ENCODE measurements around the gene ZYG11A.
"Not testable (repeated sequence)": the region's sequence is repeated elsewhere in the genome, so short reads cannot be mapped to it uniquely, and the experiment has no call there.

Gene ZYG11A

GRCh38 chr1:52842643-52843310, at the start of gene ZYG11A:
ZYG11A (plus strand) TSS chr1:52842760; CDS start chr1:52842884, 124 bp downstream.
- DNase-seq, result peak; percentile 44

DNA sequence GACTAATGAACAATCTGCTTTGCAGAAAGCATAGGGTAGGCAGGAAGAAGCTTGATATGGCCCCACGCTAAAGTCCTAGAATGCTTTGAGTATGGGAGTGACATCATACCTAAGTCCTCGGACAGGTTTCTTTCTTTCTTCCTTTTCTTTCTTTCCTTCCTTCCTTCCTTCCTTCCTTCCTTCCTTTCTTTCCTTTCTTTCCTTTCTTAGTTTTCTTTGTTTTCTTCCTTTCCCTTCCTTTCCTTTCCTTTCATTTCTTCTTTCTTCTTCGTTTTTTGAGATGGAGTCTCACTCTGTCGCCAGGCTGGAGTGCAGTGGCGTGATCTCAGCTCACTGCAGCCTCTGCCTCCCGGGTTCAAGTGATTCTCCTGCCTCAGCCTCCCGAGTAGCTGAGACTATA, 48.8 kb upstream of the ZYG11A start:
- not testable (repeated sequence) for DNase-seq

DNA sequence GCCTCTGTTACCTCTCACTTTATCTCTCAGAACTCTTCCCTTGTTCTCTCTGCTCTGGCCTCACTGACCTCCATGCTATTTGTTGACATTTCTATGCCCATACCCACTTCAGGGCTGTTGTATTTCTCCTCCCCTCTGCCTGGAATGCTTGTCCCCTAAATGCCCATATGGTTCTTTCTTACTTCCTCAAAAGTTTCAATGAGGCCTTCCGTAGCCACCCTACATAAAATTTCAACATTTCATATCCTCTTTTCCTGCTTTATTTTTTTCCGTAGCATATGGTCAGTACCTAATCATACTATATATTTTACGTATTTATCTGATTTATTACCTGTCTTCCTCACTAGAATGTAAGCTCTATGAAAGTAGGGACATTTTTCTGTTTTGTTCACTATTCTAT, 47.1 kb upstream of the ZYG11A start:
- DNase-seq, result no peak

DNA sequence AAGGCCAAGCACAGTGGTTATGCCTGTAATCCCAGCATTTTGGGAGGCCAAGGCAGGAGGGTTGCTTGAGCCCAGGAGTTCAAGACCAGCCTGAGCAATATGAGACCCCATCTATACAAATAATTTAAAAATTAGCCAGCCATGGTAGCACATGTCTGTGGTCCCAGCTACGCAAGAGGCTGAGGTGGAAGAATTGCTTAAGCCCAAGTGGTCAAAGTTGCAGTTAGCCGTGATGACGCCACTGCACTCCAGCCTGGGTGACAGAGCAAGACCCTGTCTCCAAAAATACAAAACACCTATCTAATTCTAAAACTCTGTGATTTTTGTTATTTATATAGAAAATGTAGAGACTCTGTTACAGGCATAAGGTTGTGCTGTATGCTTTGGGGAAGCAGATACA, 44.2 kb upstream of the ZYG11A start:
- no peak for DNase-seq

DNA sequence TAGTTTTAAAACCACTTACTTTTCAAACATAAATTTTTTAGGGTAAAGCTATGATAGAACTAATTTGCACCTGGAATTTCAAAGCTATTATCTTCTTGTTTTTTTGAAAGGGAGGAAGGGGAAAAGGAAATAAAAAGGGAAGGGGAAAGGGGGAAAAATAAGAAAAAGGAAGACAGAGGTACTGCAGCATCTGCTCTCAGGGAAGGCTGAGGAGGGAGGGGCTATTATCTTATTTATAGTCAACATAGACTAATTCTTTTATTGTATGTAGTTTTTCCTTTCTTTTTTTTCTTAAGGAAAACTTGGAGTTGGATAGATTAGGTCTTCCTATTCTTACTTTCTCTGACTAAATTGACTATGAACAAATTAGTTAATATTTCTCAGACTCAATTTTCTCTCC, 41.5 kb upstream of the ZYG11A start:
- DNase-seq, result no peak

GRCh38 chr1:52804083-52804482, 38.5 kb upstream of the ZYG11A start:
- DNase-seq, result not testable (repeated sequence)

DNA sequence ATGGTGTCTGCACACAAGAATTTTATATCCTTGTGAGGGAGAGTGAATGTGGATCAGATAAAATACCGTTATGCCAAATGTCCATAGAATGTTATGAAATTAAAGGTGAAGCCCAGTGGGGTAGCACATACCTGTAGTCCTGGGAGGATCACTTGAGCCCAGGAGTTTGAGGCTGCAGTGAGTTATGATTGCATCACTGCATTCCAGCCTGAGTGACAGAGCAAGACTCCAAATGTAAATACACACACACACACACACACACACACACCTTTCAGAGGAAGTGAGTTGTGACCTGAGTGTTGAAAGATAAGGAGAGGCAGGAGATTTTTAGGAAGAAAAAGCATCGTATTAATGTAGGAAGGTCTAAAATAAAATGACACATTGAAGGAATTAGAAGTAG, 28.1 kb upstream of the ZYG11A start:
- no peak for DNase-seq

GRCh38 chr1:52820830-52821229, 21.7 kb upstream of the ZYG11A start:
- not testable (repeated sequence) for DNase-seq

GRCh38 chr1:52825868-52826267, 16.7 kb upstream of the ZYG11A start:
- no peak for DNase-seq

DNA sequence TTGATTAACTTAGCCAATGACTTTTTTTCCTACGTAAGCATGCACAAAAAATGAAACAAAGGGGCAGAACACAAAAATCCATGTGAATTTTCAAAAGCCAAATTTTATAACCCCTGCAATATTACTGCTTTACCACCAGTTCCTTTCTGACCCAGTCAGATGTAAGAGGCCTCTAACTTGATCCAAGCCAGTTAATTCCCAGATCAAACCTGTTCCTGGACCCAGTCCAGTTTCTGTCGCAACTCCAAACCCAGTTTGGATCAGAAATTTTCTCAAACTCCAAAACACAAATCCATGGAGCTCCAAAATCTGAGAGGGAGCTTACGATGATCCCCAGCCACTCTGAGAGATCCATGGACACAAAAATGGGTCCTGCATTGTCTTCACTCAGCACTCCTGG, 7.8 kb upstream of the ZYG11A start:
- DNase-seq, result no peak

DNA sequence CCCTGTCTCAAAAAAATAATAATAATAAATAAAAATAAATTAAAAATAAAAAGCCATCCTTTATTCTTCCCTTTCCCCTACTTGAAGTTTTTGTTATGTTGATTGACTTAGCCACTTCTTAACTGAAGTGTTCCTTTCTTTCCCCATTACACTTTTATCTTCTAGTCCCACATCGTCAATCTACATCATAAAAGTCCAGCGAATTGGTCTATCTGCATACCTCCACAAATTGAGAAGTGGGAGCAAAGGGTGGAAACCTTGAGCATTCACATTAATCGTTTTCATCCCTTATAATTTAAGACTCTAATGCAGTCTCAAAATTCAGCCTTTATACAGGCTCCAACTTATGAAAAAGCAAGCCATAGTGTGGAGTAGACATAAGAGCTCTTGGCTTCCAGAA, 6.5 kb upstream of the ZYG11A start:
- DNase-seq, result no peak

DNA sequence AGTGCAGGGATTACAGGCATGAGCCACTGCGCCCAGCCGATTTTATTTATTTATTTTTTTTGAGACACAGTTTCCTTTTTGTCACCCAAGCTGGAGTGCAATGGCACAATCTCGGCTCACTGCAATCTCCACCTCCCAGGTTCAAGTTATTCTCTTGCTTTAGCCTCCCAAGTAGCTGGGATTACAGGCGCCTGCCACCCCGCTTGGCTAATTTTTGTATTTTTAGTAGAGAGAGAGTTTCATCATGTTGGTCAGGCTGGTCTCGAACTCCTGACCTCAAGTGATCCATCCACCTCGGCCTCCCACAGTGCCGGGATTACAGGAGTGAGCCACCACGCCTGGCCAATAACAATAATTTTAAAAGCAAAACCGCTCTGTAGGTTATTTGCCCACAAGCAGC, 3.4 kb upstream of the ZYG11A start:
- DNase-seq, result not testable (repeated sequence)

DNA sequence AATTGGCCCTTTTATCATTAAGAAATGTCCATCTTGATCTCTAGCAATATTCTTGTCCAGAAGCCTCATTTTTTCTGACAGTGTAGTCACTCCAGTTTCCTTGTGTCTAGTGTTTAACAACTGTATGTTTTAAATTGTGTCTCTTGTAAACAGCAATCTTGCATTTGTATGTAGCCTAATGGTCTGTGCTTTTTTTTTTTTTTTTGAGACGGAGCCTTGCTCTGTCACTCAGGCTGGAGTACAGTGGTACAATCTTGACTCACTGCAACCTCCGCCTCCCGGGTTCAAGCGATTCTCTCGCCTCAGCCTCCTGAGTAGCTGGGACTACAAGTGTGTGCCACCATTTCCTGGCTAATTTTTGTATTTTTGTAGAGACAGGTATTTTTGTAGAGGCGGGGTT, 2.6 kb downstream of the ZYG11A start:
- not testable (repeated sequence) for DNase-seq

GRCh38 chr1:52848423-52848822, 5.9 kb downstream of the ZYG11A start:
- no peak for DNase-seq

DNA sequence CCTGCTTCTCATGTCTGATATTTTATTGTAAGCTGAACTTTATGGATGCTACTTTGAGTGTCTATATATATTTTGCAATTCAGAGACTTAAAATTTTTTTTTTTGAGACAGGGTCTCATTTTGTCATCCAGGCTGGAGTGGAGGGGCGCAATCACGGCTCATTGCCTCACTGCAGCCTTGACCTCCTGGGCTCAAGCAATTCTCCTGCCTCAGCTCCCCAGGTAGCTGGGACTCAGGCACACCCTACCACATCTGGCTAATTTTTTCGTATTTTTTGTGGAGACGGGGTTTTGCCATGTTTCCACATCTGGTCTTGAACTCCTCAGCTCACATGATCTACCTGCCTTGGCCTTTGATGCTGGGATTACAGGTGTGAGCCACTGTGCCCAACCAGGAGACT, 8.4 kb downstream of the ZYG11A start:
- no peak for DNase-seq

DNA sequence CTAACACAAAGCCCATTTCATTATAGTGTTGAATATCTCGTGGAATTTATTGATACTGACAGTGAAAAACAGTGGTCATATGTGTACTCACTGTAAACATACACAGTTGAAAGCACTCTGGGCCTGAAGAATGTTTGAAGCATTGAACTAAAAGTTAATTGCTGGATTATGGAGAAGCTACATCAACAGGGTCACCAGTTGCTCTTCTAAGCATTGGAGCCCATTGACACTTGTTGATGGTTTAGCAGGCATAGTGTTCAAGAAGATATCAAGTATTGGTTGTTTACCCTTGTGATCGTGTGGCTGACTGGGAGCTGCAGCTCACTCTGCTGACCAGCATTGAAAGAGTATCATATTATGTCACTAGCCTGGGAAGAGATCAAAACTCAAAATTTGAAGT, 10.3 kb downstream of the ZYG11A start:
- no peak for DNase-seq

GRCh38 chr1:52855584-52855983, 13.0 kb downstream of the ZYG11A start:
- no peak for DNase-seq

GRCh38 chr1:52856026-52856425, 13.5 kb downstream of the ZYG11A start:
- DNase-seq, result no peak

DNA sequence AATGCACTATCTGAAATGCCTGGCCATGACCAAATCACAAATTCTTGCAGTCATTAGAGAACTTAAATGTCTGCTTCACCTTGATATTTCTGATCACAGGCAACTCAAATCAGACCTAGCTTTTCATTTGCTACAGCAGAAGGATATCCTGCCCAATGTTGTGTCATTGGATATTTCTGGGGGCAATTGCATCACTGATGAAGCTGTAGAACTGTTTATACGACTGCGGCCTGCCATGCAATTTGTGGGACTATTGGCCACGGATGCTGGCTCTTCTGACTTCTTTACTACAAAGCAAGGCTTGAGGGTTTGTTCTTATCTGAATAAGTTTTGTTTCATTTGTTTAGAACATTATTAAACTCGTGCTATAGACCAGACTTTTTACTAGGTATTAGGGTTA, 14.9 kb downstream of the ZYG11A start:
- no peak for DNase-seq

GRCh38 chr1:52862666-52863458, 20.3 kb downstream of the ZYG11A start:
- no peak for DNase-seq

DNA sequence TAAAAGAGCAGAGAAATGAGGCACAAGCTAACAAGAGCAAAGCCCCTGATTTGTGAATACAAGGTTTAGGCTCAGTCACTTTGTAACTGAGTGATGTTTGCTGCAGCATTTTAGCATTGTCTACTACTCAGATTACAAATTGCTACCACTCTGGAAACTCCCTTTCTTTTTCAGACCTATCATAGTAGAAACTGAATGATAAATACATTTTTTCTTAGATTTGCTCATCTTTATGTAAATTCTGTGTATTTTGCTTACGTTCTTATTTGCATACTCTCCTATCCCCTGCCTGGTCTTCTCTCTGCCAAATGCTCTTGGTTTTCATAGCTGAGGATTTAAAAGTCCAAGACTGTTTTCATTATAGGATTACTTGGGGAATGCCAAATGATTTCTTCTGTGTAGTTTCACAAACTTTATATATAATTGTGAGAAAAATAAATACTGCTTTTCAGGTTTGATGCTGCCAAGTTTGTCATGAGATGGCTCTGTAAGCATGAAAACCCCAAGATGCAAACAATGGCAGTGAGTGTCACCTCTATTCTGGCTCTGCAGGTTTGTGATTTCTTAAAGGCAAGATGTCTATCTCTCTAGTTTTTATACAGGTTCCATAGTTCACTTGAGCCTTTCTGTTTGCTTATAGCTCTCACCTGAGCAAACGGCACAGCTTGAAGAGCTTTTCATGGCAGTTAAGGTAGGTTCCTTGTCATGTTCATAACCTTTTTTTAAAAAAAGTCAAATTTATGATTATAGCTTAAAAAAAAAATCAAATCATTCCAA, 24.7 kb downstream of the ZYG11A start:
- DNase-seq, result no peak

DNA sequence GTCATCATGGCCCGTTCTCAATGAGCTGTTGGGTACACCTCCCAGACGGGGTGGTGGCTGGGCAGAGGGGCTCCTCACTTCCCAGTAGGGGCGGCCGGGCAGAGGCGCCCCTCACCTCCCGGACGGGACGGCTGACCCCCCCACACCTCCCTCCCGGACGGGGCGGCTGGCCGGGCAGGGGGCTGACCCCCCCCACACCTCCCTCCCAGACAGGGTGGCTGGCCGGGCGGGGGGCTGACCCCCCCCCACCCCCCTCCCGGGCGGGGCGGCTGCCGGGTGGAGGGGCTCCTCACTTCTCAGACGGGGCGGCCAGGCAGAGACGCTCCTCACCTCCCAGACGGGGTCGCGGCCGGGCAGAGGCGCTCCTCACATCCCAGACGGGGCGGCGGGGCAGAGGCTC, 27.2 kb downstream of the ZYG11A start:
- not testable (repeated sequence) for DNase-seq

DNA sequence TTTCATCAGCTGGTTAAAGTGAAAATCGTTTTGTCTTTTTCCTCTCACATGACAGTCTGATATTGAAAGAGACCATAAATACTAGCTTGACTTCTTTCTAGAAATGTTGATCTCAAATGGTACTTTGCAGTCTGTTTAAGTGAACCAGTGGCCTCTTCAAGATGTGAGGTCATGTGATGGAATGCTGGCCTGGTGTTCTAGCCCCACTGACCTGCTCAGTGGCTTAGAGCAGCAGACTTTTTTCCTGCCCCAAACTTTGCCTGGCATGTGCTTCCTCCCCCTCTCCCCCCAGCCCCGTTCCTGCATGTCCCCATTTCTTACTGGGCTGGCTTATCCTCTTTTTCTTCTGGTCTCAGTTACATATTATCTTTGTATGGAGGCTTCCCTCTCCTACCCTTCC, 34.3 kb downstream of the ZYG11A start:
- no peak for DNase-seq

DNA sequence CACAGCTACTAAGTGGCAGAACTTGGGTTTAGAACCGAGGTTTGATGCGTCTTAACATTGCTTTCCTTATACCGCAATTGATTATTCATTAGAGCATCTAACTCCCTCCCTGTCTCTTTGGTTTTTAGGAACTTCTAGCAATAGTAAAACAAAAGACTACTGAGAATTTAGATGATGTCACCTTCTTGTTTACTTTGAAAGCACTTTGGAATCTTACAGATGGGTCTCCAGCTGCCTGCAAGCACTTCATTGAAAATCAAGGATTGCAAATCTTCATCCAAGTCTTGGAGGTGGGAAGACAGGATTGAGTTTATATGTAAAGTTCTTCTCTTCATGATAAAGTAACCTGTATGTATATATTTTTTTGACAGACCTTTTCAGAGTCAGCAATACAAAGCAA, 35.0 kb downstream of the ZYG11A start:
- DNase-seq, result no peak

Data from NCI-H1694 treated with DMSO at 0.1 percent for 48 hours (cell line).